Cortex of kidney (tissue), 1 donor: ENCODE results near the gene ZC3H18.

Source experiments
- DNase-seq: peaks from one replicate; lab custom pipeline; 2025; lab: John Stamatoyannopoulos, UW

ZC3H18 gene

DNA sequence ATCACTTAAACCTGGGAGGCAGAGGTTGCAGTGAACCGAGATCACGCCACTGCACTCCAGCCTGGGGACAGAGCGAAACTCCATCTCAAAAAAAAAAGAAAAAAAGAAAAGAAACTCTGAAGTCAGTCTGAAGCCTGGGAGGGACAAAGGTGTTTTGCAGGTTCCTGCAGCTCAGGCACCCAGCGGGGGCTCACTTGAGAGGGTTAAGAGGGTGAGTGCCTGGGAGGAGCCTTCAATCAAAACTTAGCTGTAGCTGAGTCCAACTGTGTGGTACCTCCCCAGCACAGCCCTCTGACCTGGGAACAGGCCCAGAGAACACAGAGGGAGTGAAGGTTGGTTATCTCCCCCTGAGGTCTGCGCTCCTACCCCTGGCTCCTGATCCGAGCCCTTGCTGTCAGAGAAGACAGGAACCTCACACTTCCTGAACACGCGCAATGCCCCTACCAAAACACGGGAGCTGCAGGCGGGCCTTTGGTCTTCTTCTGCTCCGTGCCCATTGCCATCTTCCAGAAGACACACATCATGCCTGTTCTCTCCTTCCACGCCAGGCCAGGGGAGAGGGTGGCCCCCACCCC is 20.4 kb upstream of the ZC3H18 start:
- DNase-seq = no peak

DNA sequence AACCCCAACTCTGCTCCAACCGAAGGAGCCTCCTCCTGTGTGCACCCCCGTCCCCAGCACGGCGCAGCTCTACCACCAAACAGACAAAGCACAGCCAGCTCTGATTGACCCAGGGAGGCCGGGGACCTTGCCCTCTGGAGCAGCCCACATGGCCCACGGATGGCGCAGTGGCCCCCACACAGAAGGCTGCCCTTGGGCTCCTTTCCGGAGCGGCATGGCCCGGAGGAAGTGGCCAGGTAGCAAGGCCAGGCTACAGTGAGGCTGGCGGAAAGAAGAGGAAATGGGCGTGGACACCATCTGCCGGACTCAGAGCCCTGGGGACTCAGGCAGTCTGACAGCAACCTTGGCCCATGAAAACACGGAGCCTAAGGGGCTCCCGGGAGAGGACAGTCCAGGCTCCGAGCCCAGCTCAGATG is 19.9 kb upstream of the ZC3H18 start:
- DNase-seq = no peak

DNA sequence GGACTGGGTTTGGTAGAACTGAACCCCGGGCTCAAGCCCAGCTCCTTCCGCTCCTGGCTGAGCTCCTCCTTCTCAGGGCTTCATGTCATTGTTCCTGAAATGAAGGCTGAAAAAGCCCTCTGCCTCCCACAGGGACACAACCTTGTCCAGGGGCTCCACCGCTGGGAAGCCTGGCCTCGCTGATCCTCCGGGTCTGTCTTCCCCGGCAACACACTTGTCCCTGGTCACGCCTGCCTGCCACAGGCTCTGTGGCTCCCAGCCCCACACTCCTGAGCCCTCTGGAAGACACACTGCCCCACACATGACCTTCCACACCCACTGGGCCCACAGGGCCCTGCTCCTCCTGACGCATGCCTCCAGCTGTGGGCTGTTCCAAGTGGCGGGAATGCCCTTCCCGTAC is 18.0 kb upstream of the ZC3H18 start:
- no peak for DNase-seq

DNA sequence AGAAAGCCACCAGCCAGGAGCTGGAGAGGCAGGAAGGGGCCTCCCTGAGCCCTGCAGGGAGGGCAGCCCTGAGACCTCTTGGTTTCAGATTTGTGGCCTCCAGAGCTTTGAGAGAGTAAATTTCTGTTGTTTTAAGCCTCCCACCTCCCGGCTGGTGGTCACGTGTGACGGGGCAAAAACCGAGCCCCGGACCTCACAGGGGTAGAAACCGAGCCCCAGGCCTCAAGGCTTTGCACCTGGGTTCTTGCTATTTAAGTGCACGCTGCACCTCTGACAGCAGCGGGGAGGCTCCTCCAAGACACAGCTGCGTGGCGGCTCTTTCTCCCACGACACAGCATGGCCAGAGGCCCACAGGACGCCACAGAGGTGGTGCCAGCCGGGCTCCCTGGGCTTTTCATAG is 17.4 kb upstream of the ZC3H18 start:
- no peak for DNase-seq

DNA sequence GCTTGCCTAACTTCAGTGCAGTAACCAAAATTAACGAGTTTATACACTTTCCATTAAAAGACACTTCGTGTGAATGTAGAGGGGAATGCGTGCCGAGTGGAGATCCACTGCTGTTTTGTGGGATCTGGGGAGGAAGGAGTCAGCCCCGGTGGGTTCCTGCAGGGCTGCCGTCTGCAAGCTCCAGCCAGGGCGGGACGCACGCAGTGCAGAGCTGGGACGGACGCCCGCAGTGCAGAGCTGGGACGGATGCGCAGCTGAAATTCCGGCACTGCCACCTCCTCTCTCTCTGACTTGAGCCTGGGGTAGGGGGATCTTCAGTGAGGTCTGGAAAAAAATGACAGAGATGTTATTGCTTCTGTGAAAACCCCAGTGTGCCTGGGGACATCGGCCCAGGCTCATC is 16.5 kb upstream of the ZC3H18 start:
- no peak for DNase-seq

DNA sequence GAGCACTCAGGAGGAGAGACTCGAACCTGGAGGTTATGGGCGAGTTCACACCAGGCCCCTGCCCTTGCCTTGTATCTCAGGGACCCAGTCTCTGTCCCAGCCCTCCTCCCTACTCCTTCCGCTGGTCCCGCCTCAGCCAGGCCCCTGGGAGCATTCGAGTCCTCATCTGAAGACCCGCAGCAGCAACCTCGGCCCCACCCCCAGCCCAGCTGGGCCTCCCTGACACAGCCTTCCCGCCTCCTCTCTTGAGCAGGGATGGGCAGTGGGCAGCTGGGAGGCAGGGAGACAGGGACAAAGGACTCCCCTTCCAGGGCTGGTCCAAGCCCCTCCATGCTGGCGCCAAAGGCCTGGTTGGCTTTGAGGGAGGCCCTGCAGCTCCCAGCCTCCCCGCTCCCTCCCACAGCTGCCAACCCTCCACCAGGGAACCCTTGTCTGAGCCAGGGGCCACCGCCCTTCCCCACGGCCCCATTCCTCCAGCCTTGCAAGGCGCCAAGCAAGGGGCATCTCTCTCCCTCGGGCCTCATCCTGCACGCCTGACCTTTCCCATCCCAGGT is 15.4 kb upstream of the ZC3H18 start:
- DNase-seq = no peak

DNA sequence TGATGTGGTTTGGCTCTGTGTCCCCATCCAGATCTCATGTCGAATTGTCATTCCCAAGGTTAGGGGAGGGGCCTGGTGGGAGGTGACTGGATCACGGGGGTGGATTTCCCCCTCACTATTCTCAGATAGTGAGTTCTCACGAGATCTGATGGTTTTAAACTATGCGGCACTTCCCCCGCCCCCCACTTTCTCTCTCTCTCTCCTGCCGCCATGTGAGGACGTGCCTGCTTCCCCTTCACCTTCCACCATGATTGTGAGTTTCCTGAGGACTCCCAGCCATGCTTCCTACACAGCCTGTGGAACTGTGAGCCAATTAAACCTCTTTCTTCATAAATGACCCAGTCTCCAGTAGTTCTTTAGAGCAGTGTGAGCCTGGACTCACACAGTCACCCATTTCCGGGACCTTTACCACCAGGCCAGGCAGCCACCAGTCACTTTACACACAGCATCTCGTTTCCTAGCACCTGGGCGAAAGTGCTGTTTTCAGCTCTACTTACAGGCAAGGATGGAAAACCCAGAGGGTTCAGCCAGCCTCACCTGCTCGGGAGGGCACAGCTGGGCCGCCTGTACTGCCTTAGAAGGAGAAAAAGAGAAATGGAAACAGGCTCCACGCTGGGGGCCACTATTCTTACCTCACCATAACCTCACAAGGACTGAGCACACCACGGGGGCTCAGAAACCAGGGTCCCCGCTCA is 13.8 kb upstream of the ZC3H18 start:
- no peak for DNase-seq

DNA sequence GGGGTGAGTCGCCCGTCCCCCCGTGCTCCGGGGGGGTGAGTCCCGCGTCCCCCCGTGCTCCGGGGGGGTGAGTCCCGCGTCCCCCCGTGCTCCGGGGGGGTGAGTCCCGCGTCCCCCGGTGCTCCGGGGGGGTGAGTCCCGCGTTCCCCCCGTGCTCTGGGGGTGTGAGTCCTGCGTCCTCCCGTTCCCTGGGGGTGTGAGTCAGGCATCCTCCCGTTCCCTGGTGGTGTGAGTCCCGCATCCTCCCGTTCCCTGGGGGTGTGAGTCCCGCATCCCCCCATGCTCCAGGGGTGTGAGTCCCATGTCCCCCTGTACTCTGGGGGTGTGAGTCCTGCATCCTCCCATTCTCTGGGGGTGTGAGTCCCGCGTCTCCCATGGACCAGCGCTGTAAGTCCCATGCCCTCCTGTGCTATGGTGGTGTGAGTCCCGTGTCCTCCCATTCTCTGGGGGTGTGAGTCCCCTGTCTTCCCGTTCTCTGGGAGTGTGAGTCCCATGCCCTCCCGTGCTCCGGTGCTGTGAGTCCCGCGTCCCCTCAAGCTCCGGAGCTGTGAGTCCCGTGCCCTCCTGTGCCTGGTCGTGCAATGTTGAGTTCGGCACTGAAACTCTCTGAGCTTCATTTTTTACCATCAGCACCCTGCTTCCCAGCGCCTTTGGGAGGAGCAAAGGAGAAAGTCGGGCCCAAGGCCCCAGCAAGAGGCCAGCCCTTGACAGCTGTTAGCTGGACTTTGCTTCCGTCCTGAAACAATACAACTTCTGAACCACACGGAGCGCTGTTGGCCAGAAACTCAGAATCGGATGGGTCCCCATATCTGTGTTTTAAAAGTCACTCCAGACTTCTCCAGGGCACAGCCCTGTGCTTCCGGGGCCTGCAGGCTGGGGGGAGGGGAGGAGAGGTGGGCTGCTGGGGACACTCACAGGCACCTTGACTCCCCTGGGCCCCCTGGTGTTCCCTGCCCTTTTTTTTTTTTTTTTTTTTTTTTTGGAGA is 11.5 kb upstream of the ZC3H18 start:
- DNase-seq = no peak

DNA sequence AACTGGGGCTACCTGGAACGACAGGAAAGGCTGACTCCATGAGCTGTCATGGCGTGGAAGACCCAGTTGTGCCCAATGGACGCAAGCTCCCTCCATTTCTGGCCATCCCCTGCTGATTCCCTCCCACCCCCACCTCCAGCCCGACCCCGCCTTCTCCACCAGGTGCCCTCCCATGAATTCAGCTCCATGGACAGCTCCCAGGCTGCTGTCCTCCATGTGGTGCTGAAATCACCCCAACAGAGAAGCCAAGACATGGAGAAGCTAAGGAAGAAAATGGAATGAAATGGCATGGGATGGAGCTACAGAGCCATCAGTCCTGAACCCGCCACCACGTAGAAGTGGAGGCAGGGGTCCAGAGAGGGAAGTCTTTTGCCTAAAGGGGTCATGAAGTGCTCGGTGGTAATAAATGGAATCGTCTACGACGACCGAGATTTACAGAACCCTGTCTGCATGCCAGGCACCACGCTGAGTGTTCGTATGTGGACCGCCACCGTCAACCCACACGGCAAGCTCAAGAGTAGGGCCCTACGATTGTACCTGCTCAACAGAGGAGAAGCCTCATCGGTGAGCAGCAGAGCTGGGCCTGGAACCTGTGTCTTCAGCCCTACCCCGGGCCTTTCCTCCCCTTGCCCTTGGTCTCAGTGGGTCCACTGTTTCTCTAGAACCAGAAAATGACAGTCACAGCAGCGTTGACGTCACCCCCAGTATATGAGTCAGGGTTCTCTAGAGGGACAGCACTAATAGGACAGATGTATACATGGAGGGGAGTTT is 9.3 kb upstream of the ZC3H18 start:
- DNase-seq = no peak

DNA sequence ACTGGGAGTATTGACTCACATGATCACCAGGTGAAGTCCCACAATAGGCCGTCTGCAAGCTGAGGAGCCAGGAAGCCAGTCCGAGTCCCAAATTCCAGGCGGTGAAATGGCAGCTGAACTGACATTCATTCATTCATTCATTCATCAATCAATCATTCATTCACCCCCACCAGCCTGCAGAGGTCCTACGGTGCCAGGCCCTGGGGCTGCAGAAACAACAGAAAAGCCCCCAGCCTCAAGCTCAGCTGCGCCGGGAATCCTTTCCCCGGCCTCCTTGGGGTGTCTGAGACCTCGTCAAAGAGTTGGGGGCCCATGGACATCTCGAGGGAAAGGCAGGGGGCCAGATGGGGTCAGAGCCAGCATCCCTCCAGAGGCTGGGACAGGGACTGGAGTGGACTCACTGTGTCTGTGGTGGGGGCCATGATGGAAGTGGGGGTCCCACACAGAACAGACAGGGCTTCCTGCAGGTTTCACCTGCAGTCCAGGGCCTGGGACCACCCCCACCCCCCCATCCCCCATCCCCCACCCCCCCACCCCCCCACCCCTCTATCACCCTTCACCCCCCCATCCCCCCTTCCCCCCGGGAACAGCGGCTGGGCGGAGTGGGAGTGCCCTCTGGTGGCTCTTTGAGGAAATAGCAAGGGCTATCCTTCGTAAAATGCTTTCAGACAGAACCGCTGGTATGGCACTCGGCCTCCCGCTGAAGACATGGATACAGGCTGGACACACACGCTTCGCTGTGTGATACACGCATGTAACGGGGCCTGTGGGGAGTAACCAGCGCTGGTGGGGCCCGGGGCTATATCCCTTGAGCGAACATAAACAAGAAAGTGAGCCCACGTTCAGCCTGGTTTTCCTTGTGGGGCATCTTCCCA is 8.5 kb upstream of the ZC3H18 start:
- DNase-seq = no peak

DNA sequence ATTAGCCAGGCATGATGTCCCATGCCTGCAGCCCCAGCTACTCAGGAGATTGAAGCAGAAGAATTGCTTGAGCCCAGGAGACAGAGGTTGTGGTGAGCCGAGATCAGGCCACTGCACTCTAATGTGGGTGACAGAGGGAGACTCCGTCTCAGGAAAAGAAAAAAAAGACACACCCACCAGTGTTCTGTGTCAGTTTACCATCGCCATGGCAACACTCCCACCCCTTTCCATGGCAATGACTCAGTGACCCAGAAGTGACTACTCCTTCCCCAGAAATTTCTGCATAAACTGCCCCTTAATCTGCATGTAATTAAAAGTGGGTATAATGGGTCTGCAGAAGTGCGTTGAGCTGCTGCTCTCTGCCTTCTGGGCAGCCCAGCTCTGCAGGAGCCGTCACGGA is 4.0 kb upstream of the ZC3H18 start:
- DNase-seq = no peak

DNA sequence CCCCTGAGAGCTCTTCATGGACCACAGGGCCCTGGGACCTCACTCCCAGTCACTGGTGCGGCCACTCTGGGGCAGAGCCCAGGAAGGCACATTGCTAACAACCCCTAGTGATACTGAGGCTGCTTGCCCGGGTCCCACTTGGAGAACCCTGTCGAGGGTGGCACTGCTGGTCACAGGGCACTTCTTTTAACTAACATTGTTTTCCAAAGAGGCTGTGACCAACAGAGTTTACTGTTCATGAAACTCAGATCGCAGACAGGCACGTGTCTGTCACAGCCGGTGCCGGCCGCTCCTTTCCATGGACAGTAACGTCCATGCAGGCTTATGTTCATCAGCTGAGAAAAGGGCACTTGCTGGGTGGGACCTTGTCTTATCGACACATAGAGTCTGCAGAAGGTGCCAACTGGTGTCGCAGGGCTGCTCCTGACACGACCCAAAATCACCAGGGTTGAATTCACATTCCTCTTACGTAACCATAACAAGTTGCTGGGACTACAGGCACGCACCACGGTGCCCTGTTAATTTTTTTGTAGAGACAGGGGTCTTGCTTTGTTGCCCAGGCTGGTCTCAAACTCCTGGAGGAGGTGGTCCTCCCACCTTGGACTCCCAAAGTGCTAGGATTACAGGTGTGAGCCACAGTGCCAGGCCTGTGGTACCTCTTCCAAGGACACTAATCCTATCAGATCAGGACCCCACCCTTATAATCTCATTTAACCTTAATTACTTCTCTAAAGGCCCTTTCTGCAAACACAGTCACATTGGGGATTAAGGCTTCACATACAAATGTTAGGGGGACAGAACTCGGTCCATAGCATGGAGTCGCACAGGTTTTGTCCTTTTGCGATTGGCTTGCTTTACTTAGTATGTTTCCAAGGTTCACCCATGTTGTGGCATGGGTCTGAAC is 1.2 kb upstream of the ZC3H18 start:
- no peak for DNase-seq

DNA sequence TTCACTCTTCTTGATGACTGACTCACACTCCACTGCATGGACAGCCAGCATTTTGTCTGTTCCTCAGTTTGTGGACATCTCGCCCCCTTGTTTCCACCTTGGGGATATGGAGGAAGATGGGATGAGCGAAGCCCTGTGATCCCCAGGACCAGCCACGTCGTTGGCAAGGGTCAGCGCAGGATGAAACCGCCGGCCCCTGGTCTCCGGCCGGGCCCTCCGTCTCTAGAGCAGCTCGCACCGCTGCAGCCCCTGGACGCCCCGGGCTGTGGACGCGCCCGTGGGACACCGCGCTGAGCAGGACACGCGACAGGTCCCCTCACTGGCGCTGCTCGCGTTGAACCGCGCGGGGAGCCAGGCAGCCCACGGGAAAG is 604 bp upstream of the ZC3H18 start:
- no peak for DNase-seq

DNA sequence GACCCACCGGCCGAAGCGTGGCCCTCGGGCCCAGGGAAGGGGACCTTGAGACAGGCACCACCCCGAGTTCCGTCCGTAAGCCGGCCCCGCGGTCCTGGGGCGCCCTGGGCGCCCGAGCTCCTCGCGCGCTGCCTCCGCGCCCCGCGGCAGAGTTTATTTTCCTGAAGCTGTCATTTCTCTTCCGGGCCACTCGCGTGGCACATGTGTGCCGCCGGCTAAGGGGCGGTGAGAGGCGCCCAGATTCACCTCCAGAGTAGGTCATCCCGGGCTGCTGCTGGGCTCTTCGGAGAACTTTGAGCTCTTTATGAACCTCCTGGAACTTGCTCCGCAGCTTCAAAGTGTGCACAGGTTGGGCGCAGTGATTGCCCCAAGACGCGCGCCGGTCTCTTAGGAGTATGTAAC is 489 bp downstream of the ZC3H18 start:
- DNase-seq = no peak

DNA sequence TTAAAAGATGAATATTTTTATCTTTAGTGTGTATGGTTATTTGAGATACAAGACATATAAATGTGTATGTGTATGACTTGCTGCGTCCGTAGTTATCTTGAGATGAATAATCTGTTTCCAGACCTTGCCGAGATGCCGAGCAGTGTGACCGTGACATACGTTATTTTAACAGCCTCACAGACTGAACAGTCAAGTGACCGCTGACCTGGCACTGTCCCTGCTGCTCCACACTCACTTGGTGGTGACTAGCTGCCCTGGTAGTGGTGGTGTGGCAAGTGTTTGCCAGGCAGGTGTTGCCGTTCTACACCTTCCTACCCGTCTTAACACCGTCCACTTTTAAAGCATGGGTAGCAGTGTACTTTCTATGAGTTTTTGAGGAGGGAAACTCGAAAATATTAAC is 5.0 kb downstream of the ZC3H18 start:
- no peak for DNase-seq

DNA sequence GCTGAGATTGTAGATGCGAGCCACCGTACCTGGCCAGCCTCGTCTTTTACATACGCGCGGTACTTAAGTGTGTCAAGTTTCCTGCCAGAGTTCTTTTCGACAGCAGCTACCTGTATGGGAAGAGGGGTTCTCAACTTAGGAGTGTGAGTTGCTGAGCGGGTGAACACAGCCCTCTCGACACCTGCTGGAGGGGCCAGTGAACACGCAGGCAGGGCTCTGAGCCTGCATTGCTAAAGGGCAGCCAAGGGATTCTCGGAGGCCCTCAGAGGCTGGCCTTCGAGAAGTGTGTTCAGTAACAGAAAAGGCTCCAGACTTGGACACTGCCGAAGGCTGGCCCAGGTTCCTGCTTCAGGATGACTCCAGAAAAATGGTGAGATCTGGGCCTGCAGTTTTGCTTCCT is 6.1 kb downstream of the ZC3H18 start:
- no peak for DNase-seq

DNA sequence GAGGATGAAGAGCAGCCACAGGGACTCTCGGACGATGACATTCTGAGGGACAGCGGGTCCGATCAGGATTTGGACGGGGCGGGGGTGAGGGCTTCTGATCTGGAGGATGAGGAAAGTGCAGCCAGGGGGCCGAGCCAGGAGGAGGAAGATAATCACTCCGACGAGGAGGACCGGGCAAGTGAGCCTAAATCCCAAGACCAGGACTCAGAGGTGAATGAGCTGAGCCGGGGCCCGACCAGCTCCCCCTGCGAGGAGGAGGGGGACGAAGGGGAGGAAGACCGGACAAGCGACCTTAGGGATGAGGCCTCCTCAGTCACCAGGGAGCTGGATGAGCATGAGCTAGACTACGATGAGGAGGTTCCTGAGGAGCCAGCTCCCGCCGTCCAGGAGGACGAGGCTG is 7.0 kb downstream of the ZC3H18 start:
- DNase-seq = no peak

DNA sequence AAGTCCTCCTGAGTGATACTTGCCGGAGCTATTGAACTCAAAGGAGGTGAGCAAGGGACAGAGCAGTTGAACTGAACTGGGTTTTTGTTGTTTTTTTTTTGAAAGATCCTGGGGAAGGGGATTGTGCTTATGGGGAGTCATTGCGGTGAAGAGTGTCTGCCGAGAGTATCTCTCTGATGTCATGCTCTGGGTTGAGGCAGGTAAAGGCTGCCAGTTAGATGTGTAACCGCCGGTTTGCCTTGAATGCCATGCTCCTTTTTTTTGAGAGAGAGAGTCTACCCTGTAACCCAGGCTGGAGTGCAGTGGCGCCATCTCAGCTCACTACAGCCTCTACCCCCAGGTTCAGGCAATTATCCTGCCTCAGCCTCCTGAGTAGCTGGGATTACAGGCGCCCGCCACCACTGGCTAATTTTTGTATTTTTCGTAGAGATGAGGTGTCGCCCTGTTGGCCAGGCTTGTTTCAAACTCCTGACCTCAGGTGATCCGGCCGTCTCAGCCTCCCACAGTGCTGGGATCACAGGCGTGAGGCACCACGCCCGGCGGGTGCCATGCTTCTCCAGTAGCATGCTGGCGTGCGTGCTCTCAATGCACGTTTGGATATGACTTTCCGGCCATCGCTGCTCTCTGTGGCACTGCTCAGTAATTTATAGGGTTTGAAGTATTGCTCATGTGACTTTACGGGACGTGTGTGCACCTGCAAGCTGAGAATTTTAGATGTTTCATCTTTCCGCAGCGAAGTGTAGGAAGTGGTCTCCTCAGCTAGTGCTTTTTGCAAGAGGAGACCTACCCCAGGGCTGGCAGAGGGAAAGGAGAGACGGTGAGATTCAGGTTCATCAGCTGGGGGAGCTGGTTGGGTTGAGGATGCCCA is 8.5 kb downstream of the ZC3H18 start:
- DNase-seq = no peak

DNA sequence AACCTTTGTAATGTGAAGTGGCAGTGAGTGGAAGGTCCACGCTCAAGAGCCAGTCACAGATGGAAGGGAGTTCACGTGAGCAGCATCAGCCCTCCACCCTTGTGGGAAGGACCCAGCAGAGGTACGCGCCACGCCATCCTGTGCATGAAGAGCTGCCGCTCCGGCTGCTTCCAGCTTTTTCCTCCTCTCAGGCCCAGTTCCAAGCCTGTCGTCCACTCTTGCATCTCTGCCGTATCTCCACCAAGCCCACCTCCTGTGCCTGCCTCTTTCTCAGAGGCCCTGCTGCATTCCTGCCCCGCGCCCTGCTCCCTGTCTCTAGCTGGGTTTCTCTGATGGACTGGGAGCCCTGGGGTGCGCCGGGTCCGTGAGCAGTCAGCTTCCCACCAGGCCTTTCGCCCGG is 10.2 kb downstream of the ZC3H18 start:
- DNase-seq = no peak
